Measurements from ENCODE around the gene MSLN.

- TF ChIP-seq CTCF (conservative IDR thresholded peaks at IDR 0.05; ENCODE audit: low read depth, low read length): no peak
- no peak for TF ChIP-seq EZH2phosphoT487 (IDR thresholded peaks at IDR 0.05; ENCODE audit: borderline replicate concordance, low read length)
Measured at GRCh38 chr16:784431-784830, 23.9 kb downstream of the MSLN start.

All from PC-3 (cell line).